Stromal cell of bone marrow (primary cell): ENCODE measurements around the gene TRIM49C.
"Not testable (repeated sequence)": the region's sequence is repeated elsewhere in the genome, so short reads cannot be mapped to it uniquely, and the experiment has no call there.

Source experiments
- DNase-seq: peaks from one replicate; pipeline ENCODE4 v3.0.0-alpha.2; 2012; ENCODE audit warnings: low read depth

TRIM49C gene, protein sequence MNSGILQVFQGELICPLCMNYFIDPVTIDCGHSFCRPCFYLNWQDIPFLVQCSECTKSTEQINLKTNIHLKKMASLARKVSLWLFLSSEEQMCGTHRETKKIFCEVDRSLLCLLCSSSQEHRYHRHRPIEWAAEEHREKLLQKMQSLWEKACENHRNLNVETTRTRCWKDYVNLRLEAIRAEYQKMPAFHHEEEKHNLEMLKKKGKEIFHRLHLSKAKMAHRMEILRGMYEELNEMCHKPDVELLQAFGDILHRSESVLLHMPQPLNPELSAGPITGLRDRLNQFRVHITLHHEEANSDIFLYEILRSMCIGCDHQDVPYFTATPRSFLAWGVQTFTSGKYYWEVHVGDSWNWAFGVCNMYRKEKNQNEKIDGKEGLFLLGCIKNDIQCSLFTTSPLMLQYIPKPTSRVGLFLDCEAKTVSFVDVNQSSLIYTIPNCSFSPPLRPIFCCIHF

DNA sequence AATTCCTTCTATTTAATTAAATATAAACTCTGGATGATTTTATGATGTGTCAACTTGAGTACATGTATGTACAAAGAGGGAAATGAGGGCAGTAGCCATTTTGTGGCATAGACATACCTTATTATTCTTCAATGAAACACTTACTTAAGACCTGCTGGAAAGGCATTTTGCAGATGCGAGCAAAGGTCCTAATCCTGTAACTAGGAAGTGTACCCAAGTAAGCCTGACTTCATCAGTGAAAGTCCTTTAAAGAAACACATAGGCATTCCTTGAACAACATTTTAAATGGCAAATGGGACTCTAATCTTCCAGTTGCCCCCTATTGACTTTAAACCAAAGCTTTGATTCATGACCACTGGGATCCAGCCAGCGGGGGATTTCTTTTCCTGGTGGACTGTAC is at the start of gene TRIM49C:
TSS of gene TRIM49C (plus strand) at position 301 of the 400 bp plus-strand sequence. CDS start 4,106 bp downstream, outside the sequence.
- not testable (repeated sequence) for DNase-seq

DNA sequence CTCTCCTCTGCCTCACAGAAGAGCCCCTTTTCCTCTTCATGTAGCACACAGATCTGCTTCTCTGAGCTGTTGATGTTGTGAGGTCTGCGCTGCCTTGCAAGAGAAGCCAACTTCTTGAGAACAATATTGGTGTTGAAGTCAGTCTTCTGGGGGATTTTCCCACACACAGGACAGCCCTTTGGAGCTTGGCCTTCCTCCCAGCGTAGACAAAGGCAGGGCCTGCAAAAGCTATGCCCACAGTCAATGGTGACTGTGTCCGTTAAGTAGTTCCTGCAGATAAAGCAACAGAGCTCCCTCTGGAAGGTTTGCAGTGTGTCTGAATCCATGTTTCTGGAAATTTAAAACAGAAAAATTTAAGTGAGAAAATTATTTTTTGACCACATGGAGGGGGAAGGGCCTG is 6.7 kb upstream of the TRIM49C start:
- not testable (repeated sequence) for DNase-seq

DNA sequence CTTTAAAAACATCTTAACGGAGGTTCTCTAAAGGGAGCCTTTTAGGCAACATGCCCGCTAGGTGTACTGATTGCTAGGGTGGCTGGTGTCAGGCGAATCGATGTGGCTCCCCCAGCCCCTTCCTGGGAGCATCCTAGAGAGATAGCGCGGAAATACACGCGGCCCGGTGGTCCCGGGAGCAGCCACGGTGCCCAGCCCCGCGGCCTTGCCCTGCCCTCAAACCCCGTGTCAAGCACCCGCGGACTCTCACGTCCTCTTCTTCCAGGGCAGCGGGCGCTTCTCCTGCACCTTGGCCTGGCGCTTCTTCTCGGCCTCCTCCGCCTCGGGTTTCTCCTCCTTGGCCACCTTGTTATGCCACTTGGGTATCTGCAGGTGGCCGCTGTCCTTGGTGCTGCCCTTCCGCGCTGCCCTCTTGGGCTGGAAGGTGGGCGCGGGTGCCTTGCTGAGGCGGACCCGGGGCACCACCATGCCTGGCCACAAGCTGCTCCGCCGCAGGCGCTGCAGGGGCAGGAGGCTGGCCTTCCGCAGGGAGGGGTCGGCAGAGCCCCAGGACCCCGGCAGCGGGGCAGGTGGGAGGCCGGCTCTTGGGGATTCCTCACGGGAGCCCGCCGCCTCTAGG is 20.8 kb downstream of the TRIM49C start:
- DNase-seq, result not testable (repeated sequence)

DNA sequence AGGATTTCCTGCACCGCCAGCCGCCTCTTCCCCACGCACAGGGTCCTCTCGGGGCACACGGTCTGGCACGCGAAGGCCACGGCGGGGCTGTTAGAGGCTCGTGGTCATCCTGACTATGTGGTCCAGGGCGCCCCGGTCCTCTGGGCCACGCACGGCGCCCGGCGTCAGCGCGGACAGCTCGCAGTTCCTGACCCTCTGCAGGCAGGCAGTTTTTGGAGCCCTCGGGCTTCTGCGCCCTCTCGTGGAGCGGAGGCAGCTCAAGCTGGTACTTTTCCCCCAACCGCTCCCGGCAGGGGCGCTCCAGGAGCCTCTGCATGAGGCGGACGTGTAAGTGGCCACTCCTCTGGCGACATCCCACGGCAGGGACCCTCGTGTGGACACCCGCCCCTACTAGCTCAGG is 21.4 kb downstream of the TRIM49C start:
- not testable (repeated sequence) for DNase-seq

DNA sequence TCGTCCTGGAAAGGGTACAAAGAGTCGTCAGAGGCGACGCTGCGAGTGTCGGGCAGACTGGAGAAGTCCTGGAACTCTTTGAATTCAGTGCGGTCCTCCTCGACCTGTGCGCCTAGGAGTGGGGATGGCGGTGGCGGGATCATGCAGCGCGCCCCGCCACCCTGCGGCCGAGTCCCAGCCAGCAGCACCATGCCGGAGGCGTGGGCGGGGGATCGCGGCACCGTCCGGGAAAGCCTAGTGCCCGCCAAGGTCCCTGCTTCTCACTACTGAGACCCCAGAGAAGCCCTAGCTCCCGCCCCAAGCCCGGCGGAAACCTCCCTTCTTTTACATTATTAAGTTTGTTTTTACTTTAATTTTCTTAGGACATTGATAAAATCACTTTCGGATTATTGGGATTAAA is 22.6 kb downstream of the TRIM49C start:
- DNase-seq, result not testable (repeated sequence)

DNA sequence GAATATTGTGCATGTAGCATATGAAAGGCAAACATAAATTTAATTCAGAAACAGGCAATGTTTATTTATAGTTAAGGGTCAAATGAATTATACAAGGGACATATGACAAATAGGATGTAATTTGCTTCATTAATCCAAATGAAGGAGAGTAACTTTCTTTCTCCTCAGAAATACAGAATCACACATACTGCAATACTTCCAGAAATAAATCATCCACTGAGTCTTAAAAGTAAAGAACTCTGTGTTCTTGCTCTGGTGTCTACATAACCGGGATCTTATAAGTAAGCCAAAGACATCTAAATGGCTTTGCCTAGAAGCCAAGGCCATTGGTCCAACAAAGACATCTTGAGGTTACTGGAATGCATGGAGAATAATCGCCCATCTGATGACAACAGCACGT is 54.7 kb downstream of the TRIM49C start, which contains the start of gene UBTFL1:
TSS of gene UBTFL1 (plus strand) at position 301 of the 400 bp plus-strand sequence. CDS start at position 301, 0 bp downstream.
- not testable (repeated sequence) for DNase-seq

DNA sequence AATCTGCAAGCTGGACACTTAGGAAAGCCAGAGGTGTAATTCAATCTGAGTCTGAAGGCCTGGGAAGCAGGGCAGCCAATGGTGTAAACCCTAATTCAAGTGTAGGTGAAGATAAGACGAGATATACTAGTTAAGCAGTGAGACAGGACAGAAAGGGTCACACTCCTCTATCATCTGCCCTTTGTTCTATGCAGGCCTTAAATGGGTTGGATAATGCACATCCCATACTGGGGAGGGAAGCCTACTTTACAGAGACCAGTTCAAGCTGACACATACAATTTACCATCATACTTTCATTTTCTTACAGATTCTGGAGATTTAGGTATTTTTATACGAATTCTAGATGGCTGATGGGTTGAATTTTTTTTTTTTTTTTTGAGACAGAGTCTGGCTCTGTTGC is 57.8 kb downstream of the TRIM49C start:
- DNase-seq, result not testable (repeated sequence)
